ENCODE data around the gene ARHGAP10. TPM values are rescaled to one million over a fixed set of nuclear protein-coding genes. Genes with fewer than 3 reads are reported as not detected.

ARHGAP10 gene
- total RNA-seq, 1 experiment from 2014 or later, result 9.0 TPM

Other genes starting within 250 kb of the ARHGAP10 start
- gene TMEM184C, start 114.7 kb upstream of the ARHGAP10 start, total RNA-seq (2014; rRNA removed; shearing (Covaris generic)), result 19.1 and 27.0 TPM in 2 replicates
- gene PRMT9, start 47.9 kb upstream of the ARHGAP10 start, total RNA-seq (2014; rRNA removed; shearing (Covaris generic)), result 7.7 and 8.9 TPM in 2 replicates